ENCODE measurements around the gene SCGB1D2.
"Not testable (repeated sequence)": the region's sequence is repeated elsewhere in the genome, so short reads cannot be mapped to it uniquely, and the experiment has no call there.

SCGB1D2 gene

DNA sequence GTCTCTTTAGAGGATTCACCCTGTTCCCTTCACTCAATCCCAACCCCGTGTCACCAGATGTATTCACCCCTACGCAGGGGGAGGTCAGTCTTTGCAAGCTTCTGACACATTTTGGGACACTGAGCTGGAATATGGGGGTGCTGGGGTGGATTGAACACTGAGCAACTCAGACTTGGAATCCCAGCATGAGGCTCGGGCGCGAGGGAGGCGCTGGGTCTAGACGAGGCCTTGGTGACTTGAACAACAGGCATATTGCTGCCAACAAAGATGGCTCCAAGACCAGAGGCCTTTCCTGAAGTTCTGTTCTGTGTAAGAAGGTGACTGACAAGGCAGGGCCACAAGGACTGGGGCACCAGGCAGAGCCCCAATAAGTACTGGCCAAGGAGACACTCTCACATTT lies 36.6 kb upstream of the SCGB1D2 start:
- TF ChIP-seq, protein P1, sequence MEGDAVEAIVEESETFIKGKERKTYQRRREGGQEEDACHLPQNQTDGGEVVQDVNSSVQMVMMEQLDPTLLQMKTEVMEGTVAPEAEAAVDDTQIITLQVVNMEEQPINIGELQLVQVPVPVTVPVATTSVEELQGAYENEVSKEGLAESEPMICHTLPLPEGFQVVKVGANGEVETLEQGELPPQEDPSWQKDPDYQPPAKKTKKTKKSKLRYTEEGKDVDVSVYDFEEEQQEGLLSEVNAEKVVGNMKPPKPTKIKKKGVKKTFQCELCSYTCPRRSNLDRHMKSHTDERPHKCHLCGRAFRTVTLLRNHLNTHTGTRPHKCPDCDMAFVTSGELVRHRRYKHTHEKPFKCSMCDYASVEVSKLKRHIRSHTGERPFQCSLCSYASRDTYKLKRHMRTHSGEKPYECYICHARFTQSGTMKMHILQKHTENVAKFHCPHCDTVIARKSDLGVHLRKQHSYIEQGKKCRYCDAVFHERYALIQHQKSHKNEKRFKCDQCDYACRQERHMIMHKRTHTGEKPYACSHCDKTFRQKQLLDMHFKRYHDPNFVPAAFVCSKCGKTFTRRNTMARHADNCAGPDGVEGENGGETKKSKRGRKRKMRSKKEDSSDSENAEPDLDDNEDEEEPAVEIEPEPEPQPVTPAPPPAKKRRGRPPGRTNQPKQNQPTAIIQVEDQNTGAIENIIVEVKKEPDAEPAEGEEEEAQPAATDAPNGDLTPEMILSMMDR (IDR thresholded peaks at IDR 0.05; ENCODE audit: low read depth, low read length, missing control alignments), result no peak

DNA sequence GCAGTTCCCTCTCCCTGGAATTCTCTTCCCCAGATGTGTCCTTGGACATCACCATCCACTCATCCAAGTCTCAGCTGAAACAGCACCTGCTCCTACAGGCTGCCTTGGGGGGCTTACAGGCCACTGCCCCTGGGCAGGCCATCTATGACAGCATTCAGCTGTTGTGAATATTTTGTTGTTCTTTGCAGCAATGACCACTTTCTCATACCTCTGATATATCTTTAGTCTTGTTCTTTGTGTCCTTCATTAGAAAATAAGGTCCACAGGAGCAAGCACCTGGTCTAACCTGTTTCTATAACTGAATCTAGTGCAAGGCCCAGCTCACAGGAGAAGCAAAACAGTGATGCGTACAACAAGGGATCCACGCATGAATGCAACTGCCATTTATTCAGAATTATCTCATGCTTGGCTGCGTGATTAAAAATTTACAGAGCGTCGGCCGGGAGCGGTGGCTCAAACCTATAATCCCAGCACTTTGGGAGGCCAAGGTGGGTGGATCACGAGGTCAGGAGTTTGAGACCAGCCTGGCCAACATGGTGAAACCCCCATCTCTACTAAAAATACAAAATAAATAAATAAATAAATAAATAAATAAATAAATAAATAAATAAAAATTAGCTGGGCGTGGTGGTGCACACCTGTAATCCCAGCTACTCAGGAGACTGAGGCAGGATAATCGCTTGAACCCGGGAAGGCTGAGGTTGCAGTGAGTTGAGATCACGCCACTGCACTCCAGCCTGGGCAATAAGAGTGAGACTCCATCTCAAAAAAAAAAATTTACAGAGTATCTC lies 35.6 kb upstream of the SCGB1D2 start:
- H3K4me3 ChIP-seq (ENCODE audit: low read depth, low read length); in situ Hi-C loops (cut with HindIII; ENCODE audit: low sequenced_read_pairs); DNase-seq (ENCODE audit: low read depth): not testable (repeated sequence)

More for the DNA sequence above, 36.6 kb upstream of the SCGB1D2 start:
- in situ Hi-C loops (cut with HindIII; ENCODE audit: low sequenced_read_pairs), result no loop called here
- no peak overlapping the region for H3K4me3 ChIP-seq (ENCODE audit: low read depth, low read length)
- no peak for DNase-seq (ENCODE audit: low read depth)

DNA sequence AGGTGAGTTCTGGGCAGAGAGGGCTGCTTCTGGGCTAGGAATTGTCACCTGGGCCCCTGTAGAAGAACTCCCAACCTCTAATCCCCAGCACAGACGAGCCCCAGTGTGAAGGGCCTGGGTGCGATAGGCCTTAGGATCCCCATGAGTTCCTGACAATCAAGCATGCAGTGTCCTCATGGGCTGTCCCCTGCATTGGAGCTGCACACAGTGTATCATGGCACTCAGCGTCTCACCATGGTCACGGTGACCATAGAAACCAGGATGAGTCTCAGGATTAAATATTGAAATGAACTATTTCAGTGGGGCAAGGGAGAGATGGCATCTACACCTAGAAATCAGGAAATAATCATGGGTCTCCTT lies 33.3 kb upstream of the SCGB1D2 start:
- no peak for DNase-seq (ENCODE audit: low read depth)
- TF ChIP-seq, protein P1 (IDR thresholded peaks at IDR 0.05; ENCODE audit: low read depth, low read length, missing control alignments), result no peak
- H3K4me3 ChIP-seq (ENCODE audit: low read depth, low read length), result no peak overlapping the region
- in situ Hi-C loops (cut with HindIII; ENCODE audit: low sequenced_read_pairs), result no loop called here

DNA sequence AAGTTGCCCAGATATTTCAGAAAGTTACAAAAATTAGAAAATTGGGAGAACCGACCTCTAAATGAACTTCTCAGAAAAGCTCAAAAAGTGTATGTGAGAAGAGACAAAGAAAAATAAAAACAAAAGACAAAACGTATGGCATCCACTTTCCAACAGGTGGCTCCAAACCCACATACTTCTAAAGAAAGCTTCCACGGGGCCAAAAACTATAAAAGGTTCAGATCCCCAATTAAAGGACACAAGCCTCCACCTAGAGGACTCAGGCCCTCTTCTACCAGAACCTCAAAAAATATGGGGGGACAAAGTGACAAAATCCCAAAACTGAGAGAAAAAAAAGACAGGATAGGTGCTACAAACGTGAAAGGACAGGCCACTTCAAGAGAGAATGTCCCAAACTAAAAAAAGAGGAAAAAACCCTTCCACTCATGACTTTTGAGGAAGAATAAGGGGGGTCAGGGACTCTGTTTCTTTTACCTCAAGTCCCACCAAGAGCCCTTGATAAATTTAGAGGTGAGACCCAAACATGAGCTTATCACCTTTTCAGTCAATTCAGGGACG lies 24.8 kb upstream of the SCGB1D2 start:
- in situ Hi-C loops (cut with HindIII; ENCODE audit: low sequenced_read_pairs), result no loop called here
- DNase-seq (ENCODE audit: low read depth), result peak; percentile 2
- TF ChIP-seq, protein P1 (IDR thresholded peaks at IDR 0.05; ENCODE audit: low read depth, low read length, missing control alignments), result peak; percentile 55
- H3K4me3 ChIP-seq (ENCODE audit: low read depth, low read length), result no peak overlapping the region

DNA sequence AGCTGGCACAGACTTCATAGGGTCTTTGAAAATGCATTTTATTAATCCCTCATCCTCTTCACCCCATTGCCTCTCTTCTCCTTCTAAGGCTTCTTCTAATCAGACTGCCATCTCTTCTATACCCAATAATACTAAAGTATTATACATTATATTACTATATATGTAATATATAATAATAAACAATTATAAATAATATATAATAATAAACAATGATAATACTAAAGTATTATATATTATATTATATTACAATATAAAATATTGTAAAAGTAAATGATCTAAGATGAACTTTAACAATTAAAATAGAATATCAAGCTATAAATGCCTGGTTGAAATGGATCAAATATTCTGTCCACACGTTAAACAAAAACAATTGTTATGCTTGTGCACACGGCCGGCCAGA lies 20.5 kb upstream of the SCGB1D2 start:
- no peak overlapping the region for H3K4me3 ChIP-seq (ENCODE audit: low read depth, low read length)
- TF ChIP-seq, protein P1 (IDR thresholded peaks at IDR 0.05; ENCODE audit: low read depth, low read length, missing control alignments), result no peak
- no peak for DNase-seq (ENCODE audit: low read depth)
- in situ Hi-C loops (cut with HindIII; ENCODE audit: low sequenced_read_pairs), result no loop called here

DNA sequence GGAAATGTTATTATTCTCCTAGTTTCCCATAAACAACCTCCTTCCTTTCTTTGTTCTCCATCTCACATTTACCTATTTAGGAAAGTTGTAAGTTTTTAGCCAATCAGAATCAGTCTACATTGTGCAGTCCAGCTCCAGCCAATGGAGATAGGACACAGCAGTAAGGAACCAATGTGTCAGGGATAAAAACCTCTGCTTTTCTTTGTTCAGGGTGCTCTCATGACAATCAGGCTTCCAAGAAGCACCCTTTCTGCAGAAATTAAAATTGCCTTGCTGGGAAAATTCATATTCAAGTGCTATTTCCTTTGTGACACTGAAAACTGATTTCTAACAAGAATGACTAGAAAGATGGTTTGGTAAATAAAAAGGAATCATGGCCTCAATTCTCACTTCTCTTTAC lies 18.9 kb upstream of the SCGB1D2 start:
- in situ Hi-C loops (cut with HindIII; ENCODE audit: low sequenced_read_pairs), result no loop called here

DNA sequence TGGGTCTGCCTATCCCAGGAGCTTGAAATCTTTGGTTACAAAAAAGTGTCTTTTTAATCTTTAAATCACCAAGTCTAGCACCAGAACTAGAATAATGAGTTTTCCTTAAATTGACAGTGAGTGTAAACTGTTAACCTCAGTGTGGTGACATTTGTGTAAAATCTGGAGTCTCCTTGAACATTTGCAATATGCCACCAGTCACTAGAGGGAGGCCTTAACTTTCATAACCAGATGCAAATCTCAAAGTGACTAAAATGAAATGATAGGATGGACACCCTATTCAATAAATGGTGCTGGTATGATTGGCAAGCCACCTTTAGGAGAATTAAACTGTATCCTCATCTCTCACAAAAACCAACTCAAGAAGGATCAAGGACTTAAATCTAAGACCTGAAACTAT lies 8.3 kb upstream of the SCGB1D2 start:
- TF ChIP-seq, protein P1 (IDR thresholded peaks at IDR 0.05; ENCODE audit: low read depth, low read length, missing control alignments), result no peak
- in situ Hi-C loops (cut with HindIII; ENCODE audit: low sequenced_read_pairs), result no loop called here
- DNase-seq (ENCODE audit: low read depth), result no peak
- H3K4me3 ChIP-seq (ENCODE audit: low read depth, low read length), result no peak overlapping the region

More for the DNA sequence above, 18.9 kb upstream of the SCGB1D2 start:
- no peak overlapping the region for H3K4me3 ChIP-seq (ENCODE audit: low read depth, low read length)
- DNase-seq (ENCODE audit: low read depth), result no peak
- TF ChIP-seq, protein P1 (IDR thresholded peaks at IDR 0.05; ENCODE audit: low read depth, low read length, missing control alignments), result no peak

Measured in astrocyte of the cerebellum (primary cell).